HCT116 (cell line): Measurements from ENCODE around the gene SELL. TPM values are rescaled to one million over a fixed set of nuclear protein-coding genes. Genes with fewer than 3 reads are reported as not detected.

Experiments
- ATAC-seq: fragments of 200-7000 bp; cut with Tn5 transposase; 2 replicates; pipeline ENCODE4 v1.9.1; 2020; ENCODE audit warnings: mild to moderate bottlenecking, moderate library complexity
- BruUV-seq: library from RNA; stranded (reverse); fragments of 400-500 nt; replicated peaks from 2 replicates; lab custom pipeline; 2021; lab: Mats Ljungman, UMichigan
- CTCF ChIA-PET: fragments of 300-600 bp; sonication (Branson Sonifier 250); formaldehyde crosslinking; loops from one replicate; lab custom pipeline; 2021; ENCODE audit warnings: antibody characterized with exemption; lab: Charles Lee
- POLR2A ChIA-PET: fragments of 300-600, 350-600 bp; sonication (Branson Sonifier 250); formaldehyde crosslinking; loops from one replicate; lab custom pipeline; 2021; ENCODE audit warnings: antibody characterized with exemption; lab: Charles Lee
- RAD21 ChIA-PET, 2 experiments: fragments of 300-600 bp; sonication (Branson Sonifier 250); formaldehyde crosslinking; loops; one replicate each; lab custom pipeline; 2023; ENCODE audit warnings: low total read pairs in 2 of 2; ENCODE audit not compliant: uncharacterized antibody in 2 of 2, unreplicated experiment in 2 of 2, low non-redundant PET in 1 of 2; lab: Charles Lee
- DNase-seq: peaks from one replicate; pipeline ENCODE4 v3.0.0-alpha.2; 2010; ENCODE audit warnings: low read depth, low spot score
- H2AFZ ChIP-seq: fragments of 200-600 bp; shearing (Covaris generic), sonication (generic); 2 replicates; pipeline ENCODE4 v1.6.1; 2017; ENCODE audit warnings: low read depth, mixed run types, mixed read lengths, antibody characterized with exemption, low read length; ENCODE audit not compliant: poor library complexity, severe bottlenecking
- H3K27ac ChIP-seq: 2 replicates; pipeline ENCODE4 v1.5.1; 2012; ENCODE audit warnings: low read depth, low read length
- H3K27me3 ChIP-seq: fragments of 200-600 bp; sonication (generic); 2 replicates; pipeline ENCODE4 v1.6.1; 2016; ENCODE audit warnings: mixed run types, low read length, mixed read lengths; ENCODE audit not compliant: insufficient read depth
- H3K36me3 ChIP-seq, 2 experiments: fragments of 200-500 bp in 1 of 2; fragments of 200-600 bp in 1 of 2; sonication (Bioruptor generic) in 1 of 2; sonication (generic) in 1 of 2; 2 replicates each; pipeline versions ENCODE4 v1.5.1 to v1.6.1; 2014 to 2016; ENCODE audit warnings: low read length in 2 of 2, inconsistent platforms in 1 of 2, mixed read lengths in 1 of 2, mixed run types in 1 of 2; ENCODE audit not compliant: insufficient read depth in 2 of 2, control insufficient read depth in 1 of 2
- H3K4me1 ChIP-seq, 2 experiments: fragments of 200-600 bp in 1 of 2; sonication (generic) in 1 of 2; 2 replicates each; pipeline versions ENCODE4 v1.5.1 to v1.6.1; 2012 to 2017; ENCODE audit warnings: low read length in 2 of 2, inconsistent platforms in 1 of 2, mild to moderate bottlenecking in 1 of 2, mixed read lengths in 1 of 2, mixed run types in 1 of 2, moderate library complexity in 1 of 2; ENCODE audit not compliant: insufficient read depth in 2 of 2, control insufficient read depth in 1 of 2
- H3K4me2 ChIP-seq: fragments of 200-600 bp; sonication (generic); 2 replicates; pipeline ENCODE4 v1.6.1; 2017; ENCODE audit warnings: mixed run types, low read length, mixed read lengths
- H3K4me3 ChIP-seq, 2 experiments: fragments of 200-600 bp in 1 of 2; sonication (generic) in 1 of 2; replicated peaks in 1 of 2; 2 replicates each; pipeline ENCODE4 v1.5.1; 2011 to 2016; ENCODE audit warnings: low read length in 2 of 2, control low read depth in 1 of 2, low read depth in 1 of 2, mild to moderate bottlenecking in 1 of 2, mixed read lengths in 1 of 2, mixed run types in 1 of 2
- H3K79me2 ChIP-seq: fragments of 200-600 bp; sonication (generic); 2 replicates; pipeline ENCODE4 v1.6.1; 2017; ENCODE audit warnings: mild to moderate bottlenecking, mixed run types, low read length, moderate library complexity, mixed read lengths; ENCODE audit not compliant: insufficient read depth
- H3K9ac ChIP-seq: fragments of 200-600 bp; sonication (generic); 2 replicates; pipeline ENCODE4 v1.6.1; 2016; ENCODE audit warnings: low read length, mixed read lengths
- H3K9me2 ChIP-seq: fragments of 200-600 bp; sonication (generic), shearing (Covaris generic); 2 replicates; pipeline ENCODE4 v1.6.1; 2017; ENCODE audit warnings: mixed run types, mild to moderate bottlenecking, moderate library complexity; ENCODE audit not compliant: insufficient read depth
- H3K9me3 ChIP-seq, 2 experiments: fragments of 200-500 bp in 1 of 2; fragments of 200-600 bp in 1 of 2; sonication (Bioruptor generic) in 1 of 2; sonication (generic) in 1 of 2; 2 replicates each; pipeline ENCODE4 v1.6.1; 2014 to 2017; ENCODE audit warnings: low read length in 2 of 2, mixed read lengths in 2 of 2, inconsistent platforms in 1 of 2, low read depth in 1 of 2, mild to moderate bottlenecking in 1 of 2, mixed run types in 1 of 2, moderate library complexity in 1 of 2; ENCODE audit not compliant: control insufficient read depth in 1 of 2, insufficient read depth in 1 of 2
- H4K20me1 ChIP-seq: fragments of 200-600 bp; sonication (generic), shearing (Covaris generic); 2 replicates; pipeline ENCODE4 v1.6.1; 2017; ENCODE audit warnings: mixed run types, mild to moderate bottlenecking, moderate library complexity; ENCODE audit not compliant: insufficient read depth
- CEBPB ChIP-seq: IDR thresholded peaks from 2 replicates; pipeline ENCODE4 v1.6.1; 2012; ENCODE audit warnings: low read depth
- EGR1 ChIP-seq: IDR thresholded peaks from 2 replicates; pipeline ENCODE4 v1.6.1; 2012; ENCODE audit warnings: low read depth
- EZH2 ChIP-seq: fragments of 200-600 bp; sonication (generic); IDR thresholded peaks from 2 replicates; pipeline ENCODE4 v1.6.1; 2017; ENCODE audit warnings: antibody characterized with exemption, mixed run types
- EZH2phosphoT487 ChIP-seq: fragments of 200-600 bp; IDR thresholded peaks from 2 replicates; pipeline ENCODE4 v1.6.1; 2018; ENCODE audit warnings: antibody characterized with exemption, borderline replicate concordance
- FOSL1 ChIP-seq: IDR thresholded peaks from 2 replicates; pipeline ENCODE4 v1.6.1; 2012; ENCODE audit warnings: low read depth
- POLR2A ChIP-seq: IDR thresholded peaks from 2 replicates; pipeline ENCODE4 v1.7.0; 2011; ENCODE audit warnings: borderline replicate concordance; ENCODE audit not compliant: insufficient read depth, insufficient read length; ENCODE audit errors: extremely low read depth
- RAD21 ChIP-seq: IDR thresholded peaks from 2 replicates; pipeline ENCODE4 v1.6.1; 2012; ENCODE audit warnings: low read depth, mild to moderate bottlenecking
- SIN3A ChIP-seq: IDR thresholded peaks from 2 replicates; pipeline ENCODE4 v1.6.1; 2012; ENCODE audit warnings: low read depth
- SP1 ChIP-seq: IDR thresholded peaks from 2 replicates; pipeline ENCODE4 v1.6.1; 2012; ENCODE audit warnings: low read depth
- TCF7L2 ChIP-seq: IDR thresholded peaks from 2 replicates; pipeline ENCODE4 v1.7.0; 2011; ENCODE audit warnings: borderline replicate concordance, inconsistent platforms; ENCODE audit not compliant: insufficient read depth, insufficient read length; ENCODE audit errors: extremely low read depth
- YY1 ChIP-seq: IDR thresholded peaks from 2 replicates; pipeline ENCODE4 v1.6.1; 2011; ENCODE audit warnings: low read length, low read depth, moderate library complexity, mild to moderate bottlenecking; ENCODE audit not compliant: insufficient replicate concordance; ENCODE audit errors: extremely low read depth
- ZBTB33 ChIP-seq: IDR thresholded peaks from 2 replicates; pipeline ENCODE4 v1.6.1; 2011; ENCODE audit warnings: mild to moderate bottlenecking, low read length, moderate library complexity; ENCODE audit not compliant: insufficient replicate concordance; ENCODE audit errors: extremely low read depth
- ZFX ChIP-seq: fragments of 450-650 bp; IDR thresholded peaks from 2 replicates; pipeline ENCODE4 v1.6.1; 2017
- ZNF274 ChIP-seq: fragments of 200-500 bp; sonication (Bioruptor generic); IDR thresholded peaks from 2 replicates; pipeline ENCODE4 v1.6.1; 2014; ENCODE audit warnings: mild to moderate bottlenecking, low read depth, low read length, inconsistent platforms
- intact Hi-C: fragments of 100-400 bp; cut with micrococcal nuclease; formaldehyde crosslinking; loops from 2 replicates; pipeline ENCODE4 v1.10.0; 2022
- total RNA-seq: library from RNA; stranded (reverse); gene quantifications from one replicate; pipeline ENCODE4 v1.2.1, GENCODE V29; 2021; ENCODE audit not compliant: unreplicated experiment
- TF ChIP-seq, protein P1 (sequence below): IDR thresholded peaks from 2 replicates; pipeline ENCODE4 v1.6.1; 2012; ENCODE audit warnings: low read depth
- TF ChIP-seq, protein P2 (sequence below), 3 experiments: fragments of 200-600 bp in 1 of 3; sonication (generic) in 1 of 3; IDR thresholded peaks in 2 of 3; conservative IDR thresholded peaks in 1 of 3; 2 replicates each; pipeline ENCODE4 v1.5.1; 2012 to 2017; ENCODE audit warnings: low read depth in 2 of 3, low read length in 2 of 3, antibody characterized with exemption in 1 of 3, borderline replicate concordance in 1 of 3, control low read depth in 1 of 3, mild to moderate bottlenecking in 1 of 3, mixed read lengths in 1 of 3, mixed run types in 1 of 3, moderate library complexity in 1 of 3; ENCODE audit not compliant: insufficient read depth in 1 of 3
- TF ChIP-seq, protein P3 (sequence below): IDR thresholded peaks from 2 replicates; pipeline ENCODE4 v1.6.1; 2012

SELL gene
- total RNA-seq, 1 experiment from 2014 or later = 4.1 TPM

DNA sequence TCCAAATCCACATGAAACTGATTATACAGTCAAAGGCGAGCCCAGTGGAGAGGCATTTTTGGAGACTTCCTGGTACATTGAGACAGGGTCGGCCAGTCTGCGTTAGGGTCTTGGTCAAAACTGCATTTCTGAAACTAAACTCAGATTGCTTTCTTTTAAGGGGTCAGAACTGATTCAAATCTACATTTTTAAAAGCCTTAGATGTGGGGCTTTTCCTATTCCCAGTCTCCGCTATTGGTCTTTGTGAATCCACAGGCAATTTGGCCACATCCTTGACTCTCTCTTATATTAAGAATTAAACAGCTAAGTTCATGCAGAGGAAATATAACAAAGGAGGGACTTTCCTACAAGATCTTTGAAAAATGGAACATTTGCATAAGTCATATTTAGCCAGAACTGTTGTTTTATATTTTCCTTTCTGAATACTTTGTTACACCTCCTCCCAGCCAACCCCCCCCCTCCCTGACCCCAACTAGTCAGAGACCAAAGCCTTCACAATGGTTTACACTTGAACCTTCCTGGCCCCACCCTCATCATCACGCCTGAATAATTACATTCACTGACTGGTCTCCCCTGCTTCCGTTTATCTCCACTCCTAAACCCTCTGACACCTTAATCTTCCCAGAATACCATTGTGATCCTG is 30.9 kb downstream of the SELL start:
- POLR2A ChIA-PET = no interaction called here
- CTCF ChIA-PET = no interaction called here
- H3K4me2 ChIP-seq = no peak overlapping the region
- no peaks in the 10 kb centered on the region for H4K20me1 ChIP-seq
- H3K9me3 ChIP-seq = no peaks in the 10 kb centered on the region
- DNase-seq = no peak
- no peak overlapping the region for H2AFZ ChIP-seq
- H3K36me3 ChIP-seq = no peaks in the 10 kb centered on the region
- no peak for ATAC-seq
- no peak for TF ChIP-seq SIN3A
- no peak for TF ChIP-seq EGR1
- TF ChIP-seq ZFX = no peak
- TF ChIP-seq, protein P1, sequence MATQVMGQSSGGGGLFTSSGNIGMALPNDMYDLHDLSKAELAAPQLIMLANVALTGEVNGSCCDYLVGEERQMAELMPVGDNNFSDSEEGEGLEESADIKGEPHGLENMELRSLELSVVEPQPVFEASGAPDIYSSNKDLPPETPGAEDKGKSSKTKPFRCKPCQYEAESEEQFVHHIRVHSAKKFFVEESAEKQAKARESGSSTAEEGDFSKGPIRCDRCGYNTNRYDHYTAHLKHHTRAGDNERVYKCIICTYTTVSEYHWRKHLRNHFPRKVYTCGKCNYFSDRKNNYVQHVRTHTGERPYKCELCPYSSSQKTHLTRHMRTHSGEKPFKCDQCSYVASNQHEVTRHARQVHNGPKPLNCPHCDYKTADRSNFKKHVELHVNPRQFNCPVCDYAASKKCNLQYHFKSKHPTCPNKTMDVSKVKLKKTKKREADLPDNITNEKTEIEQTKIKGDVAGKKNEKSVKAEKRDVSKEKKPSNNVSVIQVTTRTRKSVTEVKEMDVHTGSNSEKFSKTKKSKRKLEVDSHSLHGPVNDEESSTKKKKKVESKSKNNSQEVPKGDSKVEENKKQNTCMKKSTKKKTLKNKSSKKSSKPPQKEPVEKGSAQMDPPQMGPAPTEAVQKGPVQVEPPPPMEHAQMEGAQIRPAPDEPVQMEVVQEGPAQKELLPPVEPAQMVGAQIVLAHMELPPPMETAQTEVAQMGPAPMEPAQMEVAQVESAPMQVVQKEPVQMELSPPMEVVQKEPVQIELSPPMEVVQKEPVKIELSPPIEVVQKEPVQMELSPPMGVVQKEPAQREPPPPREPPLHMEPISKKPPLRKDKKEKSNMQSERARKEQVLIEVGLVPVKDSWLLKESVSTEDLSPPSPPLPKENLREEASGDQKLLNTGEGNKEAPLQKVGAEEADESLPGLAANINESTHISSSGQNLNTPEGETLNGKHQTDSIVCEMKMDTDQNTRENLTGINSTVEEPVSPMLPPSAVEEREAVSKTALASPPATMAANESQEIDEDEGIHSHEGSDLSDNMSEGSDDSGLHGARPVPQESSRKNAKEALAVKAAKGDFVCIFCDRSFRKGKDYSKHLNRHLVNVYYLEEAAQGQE = no peak
- TF ChIP-seq CEBPB = no peak
- no peak for TF ChIP-seq EZH2
- no peak for TF ChIP-seq FOSL1
- no peak for TF ChIP-seq SP1
- TF ChIP-seq EZH2phosphoT487 = no peak
- TF ChIP-seq, protein P2, sequence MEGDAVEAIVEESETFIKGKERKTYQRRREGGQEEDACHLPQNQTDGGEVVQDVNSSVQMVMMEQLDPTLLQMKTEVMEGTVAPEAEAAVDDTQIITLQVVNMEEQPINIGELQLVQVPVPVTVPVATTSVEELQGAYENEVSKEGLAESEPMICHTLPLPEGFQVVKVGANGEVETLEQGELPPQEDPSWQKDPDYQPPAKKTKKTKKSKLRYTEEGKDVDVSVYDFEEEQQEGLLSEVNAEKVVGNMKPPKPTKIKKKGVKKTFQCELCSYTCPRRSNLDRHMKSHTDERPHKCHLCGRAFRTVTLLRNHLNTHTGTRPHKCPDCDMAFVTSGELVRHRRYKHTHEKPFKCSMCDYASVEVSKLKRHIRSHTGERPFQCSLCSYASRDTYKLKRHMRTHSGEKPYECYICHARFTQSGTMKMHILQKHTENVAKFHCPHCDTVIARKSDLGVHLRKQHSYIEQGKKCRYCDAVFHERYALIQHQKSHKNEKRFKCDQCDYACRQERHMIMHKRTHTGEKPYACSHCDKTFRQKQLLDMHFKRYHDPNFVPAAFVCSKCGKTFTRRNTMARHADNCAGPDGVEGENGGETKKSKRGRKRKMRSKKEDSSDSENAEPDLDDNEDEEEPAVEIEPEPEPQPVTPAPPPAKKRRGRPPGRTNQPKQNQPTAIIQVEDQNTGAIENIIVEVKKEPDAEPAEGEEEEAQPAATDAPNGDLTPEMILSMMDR (IDR thresholded peaks at IDR 0.05 in 2 of 3, conservative IDR thresholded peaks at IDR 0.05 in 1 of 3; ENCODE audit: borderline replicate concordance in 1 of 3, insufficient read depth in 1 of 3, low read depth in 2 of 3, low read length in 2 of 3) = no peak
- TF ChIP-seq YY1 = no peak
- no peak for TF ChIP-seq ZNF274
- no peak for TF ChIP-seq TCF7L2
- TF ChIP-seq POLR2A = no peak
- TF ChIP-seq ZBTB33 = no peak
- TF ChIP-seq, protein P3, sequence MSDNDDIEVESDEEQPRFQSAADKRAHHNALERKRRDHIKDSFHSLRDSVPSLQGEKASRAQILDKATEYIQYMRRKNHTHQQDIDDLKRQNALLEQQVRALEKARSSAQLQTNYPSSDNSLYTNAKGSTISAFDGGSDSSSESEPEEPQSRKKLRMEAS = no peak
- TF ChIP-seq RAD21 = no peak
- no peaks in the 10 kb centered on the region for H3K9me2 ChIP-seq
- RAD21 ChIA-PET = no interaction called here
- H3K79me2 ChIP-seq = no peaks in the 10 kb centered on the region
- no peak overlapping the region for H3K4me3 ChIP-seq
- no peak overlapping the region for H3K27ac ChIP-seq
- no peak overlapping the region for H3K9ac ChIP-seq
- peaks cover 10% of the 10 kb centered on the region; the same call in 1 of the 2 replicates for H3K27me3 ChIP-seq
- no TSS peak for BruUV-seq
- intact Hi-C loops = no loop called here
- H3K4me1 ChIP-seq = no peaks in the 10 kb centered on the region
